Heart left ventricle (tissue), 13 donors: Measurements from ENCODE around the gene CC2D1A.

Experiments used
- POLR2A ChIP-seq, 2 donors: fragments of 450-650 bp; IDR thresholded peaks; one replicate each; pipeline ENCODE4 v1.6.1; 2017; ENCODE audit warnings: antibody characterized with exemption in 2 of 2, mild to moderate bottlenecking in 2 of 2, moderate library complexity in 2 of 2
- TF ChIP-seq, protein P1 (sequence below), 12 donors: fragments of 200-600 bp; sonication (generic) in 4 of 12; IDR thresholded peaks; one replicate each; pipeline versions ENCODE4 v1.5.0 to v1.8.0; 2018 to 2022; ENCODE audit warnings: antibody characterized with exemption in 12 of 12, mild to moderate bottlenecking in 5 of 12
- donor health status: ischemic (EF 13 %, LVEDD 7.1; RV severe dilation, severe dysfunction).
- donor health status: DM: no; HTN: yes; CAD: no.
- donor health status: DM: no; HTN: no; CAD: no.
- donor health status: ischemic (EF 25% LVEDD 6.9; RV normal size, moderate dysfunction).
- donor health status: ischemic (EF 25% LVEDD 5.7; RV mildly dilated, moderate dysfunction).
- donor health status: ischemic (EF 35%, LVEDD 5.7; RV mildly dilated, moderate dysfunction).
- donor health status: nonischemic (EF 11% LVEDD 7.7; RV severe dilation, severe dysfunction).
- donor health status: DM: yes; HTN: yes; CAD: no.
- donor health status: PGD.
- donor health status: ischemic (EF 29% LVEDD 5.4; RV normal size, mild dysfunction).
- donor health status: nonischemic (EF 23%, LVEDD 6.1; RV moderate dilation, normal function).

DNA sequence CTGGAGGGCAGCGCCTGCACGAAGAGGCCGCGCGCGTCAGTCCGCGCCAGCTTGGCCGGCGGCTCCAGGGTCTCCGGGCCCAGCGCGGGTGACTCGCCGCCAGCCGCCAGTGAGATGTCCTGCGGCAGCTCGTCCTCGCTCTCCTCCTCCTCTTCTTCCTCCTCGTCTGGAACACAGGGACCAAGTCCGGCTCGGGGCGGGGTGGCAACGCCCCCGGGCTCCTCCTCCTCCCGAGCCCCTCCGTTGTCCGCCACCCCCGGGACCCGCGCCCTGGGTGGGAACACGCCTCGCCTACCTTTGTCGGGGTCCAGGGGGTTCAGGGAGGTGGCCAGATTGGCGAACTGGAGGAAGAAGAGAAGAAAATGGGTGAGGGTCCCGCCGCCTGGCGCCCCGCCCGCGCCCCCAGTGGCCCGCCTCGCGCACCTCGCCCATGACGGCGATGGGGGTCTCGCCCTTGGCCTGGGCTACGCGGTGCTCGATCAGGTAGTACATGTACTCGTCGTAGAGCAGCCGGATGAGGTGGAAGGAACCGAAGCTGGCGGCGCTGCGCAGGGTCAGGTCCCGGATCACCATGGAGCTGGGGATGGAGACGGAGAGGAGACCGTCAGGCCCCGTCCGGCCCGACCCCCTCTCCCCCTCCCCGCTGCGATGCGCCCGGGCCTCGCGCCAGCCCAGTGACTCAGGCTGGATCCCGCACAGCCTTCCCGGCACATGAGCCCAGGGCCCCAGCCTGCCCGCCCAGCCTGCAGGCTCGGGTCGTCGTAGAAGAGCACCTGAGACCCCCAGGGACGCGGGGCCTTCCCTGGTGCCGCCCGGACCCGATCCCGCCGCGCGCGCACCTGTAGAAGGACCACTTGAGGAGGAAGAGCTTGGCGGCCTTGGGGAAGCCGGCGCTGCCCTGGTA, 57.0 kb downstream of the CC2D1A start:
- TF ChIP-seq, protein P1, sequence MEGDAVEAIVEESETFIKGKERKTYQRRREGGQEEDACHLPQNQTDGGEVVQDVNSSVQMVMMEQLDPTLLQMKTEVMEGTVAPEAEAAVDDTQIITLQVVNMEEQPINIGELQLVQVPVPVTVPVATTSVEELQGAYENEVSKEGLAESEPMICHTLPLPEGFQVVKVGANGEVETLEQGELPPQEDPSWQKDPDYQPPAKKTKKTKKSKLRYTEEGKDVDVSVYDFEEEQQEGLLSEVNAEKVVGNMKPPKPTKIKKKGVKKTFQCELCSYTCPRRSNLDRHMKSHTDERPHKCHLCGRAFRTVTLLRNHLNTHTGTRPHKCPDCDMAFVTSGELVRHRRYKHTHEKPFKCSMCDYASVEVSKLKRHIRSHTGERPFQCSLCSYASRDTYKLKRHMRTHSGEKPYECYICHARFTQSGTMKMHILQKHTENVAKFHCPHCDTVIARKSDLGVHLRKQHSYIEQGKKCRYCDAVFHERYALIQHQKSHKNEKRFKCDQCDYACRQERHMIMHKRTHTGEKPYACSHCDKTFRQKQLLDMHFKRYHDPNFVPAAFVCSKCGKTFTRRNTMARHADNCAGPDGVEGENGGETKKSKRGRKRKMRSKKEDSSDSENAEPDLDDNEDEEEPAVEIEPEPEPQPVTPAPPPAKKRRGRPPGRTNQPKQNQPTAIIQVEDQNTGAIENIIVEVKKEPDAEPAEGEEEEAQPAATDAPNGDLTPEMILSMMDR (IDR thresholded peaks at IDR 0.05): no peak
- TF ChIP-seq POLR2A (IDR thresholded peaks at IDR 0.05): no peak
